ENCODE measurements around the gene FARP1.

Gene FARP1

DNA sequence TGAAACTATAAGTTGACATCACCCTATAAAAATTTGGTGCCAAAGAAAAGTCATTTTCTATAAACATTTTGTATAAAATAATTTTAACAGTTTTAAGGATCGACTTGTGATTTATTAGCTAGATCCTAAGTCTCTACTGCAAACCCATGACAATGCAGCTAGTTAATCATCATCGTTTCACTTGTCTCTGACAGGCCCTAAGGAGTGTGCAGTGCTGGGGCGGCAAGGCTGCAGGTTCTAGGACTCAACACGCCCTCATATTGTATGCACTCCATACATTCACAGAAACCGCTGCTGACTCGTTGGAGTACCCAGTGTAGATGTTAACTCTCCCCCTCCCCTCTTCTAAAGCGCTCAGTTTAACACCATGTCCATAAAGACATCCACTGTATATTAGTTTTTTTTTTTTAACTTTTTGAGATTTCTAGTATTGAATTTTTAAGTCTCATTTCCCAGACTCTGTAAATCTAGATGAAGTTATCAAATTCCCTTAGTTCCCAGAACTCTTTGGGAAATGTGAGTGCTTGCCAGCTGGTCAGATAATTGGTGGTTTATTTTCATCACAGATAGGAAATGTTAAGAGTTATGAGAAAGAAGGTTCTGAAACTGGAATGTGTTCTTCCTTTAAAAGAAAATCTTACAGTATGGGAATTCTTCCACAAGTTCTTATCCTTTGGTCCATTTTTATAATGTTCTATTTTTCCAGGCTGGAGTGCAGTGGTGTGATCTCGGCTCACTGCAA lies 197.0 kb downstream of the FARP1 start:
- DNase-seq, result no peak

DNA sequence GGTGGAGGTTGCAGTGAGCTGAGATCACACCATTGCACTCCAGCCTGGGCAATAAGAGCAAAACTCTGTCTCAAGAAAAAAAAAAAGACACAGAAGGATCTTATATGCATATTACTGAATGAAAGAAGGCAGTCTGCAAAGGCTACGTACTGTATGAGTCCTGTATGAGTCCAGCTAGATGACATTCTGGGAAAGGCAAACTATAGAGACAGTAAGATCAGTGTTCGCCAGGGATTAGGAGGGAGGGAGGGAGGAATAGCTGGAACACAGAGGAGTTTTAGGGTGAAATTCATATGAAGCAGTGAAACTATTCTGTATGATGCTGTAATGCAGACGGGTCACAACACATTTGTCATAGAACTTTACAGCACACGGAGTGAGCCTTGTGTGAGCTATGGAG lies 200.1 kb downstream of the FARP1 start:
- no peak for DNase-seq

DNA sequence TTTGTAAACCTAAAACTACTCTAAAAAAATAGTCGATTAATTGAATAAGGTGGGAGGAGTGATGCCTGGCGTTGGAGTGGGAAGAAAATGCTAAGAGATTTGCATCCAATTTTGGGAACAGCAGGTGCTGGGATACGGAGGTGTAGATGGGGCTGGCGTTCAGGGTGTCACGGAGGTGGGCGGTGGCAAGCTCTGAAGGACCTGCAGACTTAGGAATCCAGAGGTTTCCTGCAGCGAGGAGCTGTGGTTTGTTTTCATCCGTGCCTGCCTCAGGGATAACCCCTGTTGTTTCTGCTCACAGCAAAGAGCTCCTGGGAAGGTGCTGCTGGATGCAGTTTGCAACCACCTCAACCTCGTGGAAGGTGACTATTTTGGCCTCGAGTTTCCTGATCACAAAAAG lies 200.6 kb downstream of the FARP1 start:
- DNase-seq, result no peak

DNA sequence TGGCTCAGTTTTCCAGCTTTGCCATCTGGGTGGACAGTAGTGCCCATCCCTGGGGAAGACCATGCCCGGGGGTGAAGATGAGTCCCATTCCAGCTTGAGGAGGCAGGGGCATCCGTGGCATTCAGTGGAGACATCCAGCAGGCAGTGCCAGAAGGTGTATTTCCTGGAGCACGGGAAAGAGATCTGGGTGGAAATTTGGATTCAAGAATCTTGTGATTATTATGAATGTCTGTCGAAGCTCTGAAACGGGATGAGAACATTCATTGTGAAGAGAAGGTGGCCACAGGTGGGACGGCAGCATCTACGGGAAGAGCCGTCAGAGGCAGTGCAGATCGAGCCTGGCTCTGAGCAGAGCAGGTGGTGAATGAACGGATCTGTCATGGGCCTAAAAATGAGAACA lies 201.5 kb downstream of the FARP1 start:
- DNase-seq, result no peak

DNA sequence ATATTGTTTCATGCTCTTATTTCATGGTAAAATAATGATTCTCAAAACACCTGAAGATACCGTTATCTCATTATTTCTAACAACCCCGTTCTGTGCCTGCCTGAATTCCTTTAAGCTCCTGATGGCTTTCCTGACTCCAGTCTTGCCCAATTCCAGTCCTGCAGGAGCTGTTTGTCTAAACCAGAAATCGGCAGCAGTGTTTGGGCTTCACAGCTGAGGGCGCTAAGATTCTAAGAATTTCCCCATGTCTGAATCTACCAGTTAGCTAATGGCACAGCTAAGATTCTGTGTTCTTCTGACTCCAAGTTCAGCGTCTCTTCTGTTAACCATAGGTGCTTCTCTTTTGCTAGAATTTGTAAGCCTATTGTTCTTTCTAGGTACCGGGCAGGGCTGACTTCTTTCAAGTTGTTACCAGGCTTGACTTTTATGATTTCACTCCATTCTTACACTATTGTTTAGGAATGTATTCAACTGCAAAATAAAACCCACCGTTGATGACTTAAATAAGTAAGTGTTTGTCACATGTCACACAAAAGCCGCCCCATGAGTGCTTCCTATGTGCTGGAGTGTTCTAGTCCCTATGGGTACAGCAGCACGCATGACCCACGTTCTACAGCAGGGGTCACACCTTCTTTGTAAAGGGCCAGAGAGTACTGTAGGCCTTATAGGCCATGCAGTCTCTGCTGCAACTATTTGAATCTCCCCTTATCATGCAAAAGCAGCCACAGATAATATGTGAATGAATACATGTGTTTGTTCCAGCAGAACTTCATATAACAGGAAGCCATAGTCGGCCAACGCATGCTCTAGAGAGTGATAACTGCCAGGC lies 202.4 kb downstream of the FARP1 start:
- no peak for DNase-seq

DNA sequence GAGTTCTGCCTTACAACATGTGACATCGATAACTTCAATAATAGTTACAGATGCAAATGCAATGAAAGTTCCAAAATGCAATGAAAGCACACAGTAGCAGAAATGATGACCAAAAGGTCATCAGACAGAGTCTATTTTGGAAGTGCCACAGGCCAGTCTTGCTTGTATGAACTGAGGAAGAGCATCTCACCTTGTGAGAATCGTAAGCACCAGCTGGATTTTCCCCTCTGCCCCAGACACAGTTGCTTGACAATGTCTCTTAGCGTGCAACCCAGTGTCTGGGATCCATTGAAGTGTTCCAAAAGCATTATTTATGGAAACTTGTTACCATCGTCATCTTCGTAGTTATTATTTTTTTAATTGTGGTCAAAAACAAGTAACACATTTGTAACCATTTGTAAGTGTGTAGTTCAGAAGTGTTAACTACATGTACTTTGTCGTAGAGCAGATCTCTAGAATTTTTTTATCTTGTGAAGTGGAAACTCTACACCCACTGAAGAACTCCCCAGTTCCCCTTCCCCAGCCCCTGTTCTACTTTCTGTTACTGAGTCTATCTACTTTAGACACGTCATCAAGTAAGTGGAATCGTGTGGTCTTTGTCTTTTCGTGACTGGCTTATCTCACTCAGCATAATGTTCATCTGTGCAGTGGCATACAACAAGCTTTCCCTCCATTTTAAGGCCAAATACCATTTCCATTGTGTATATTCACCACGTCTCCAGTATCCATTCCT lies 204.2 kb downstream of the FARP1 start:
- no peak for DNase-seq

DNA sequence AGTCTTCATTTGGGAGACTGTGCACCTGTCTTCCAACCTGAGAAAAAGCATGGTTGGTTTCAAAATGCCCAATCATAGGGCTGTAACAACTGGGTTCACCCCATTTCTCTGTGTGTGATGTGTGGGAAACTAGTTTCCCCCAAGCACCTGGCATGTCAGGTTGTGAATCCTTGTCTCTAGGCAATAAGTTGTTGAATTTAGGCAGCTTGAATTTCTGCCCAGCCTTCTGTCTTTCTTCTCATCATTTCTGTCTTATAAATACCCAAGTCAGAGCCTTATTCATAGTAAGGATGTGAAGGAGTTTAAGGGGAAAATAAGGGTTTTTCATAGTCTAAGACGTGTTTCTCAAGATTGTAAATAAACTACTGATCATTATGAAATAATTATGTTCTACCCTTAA lies 204.9 kb downstream of the FARP1 start:
- no peak for DNase-seq

DNA sequence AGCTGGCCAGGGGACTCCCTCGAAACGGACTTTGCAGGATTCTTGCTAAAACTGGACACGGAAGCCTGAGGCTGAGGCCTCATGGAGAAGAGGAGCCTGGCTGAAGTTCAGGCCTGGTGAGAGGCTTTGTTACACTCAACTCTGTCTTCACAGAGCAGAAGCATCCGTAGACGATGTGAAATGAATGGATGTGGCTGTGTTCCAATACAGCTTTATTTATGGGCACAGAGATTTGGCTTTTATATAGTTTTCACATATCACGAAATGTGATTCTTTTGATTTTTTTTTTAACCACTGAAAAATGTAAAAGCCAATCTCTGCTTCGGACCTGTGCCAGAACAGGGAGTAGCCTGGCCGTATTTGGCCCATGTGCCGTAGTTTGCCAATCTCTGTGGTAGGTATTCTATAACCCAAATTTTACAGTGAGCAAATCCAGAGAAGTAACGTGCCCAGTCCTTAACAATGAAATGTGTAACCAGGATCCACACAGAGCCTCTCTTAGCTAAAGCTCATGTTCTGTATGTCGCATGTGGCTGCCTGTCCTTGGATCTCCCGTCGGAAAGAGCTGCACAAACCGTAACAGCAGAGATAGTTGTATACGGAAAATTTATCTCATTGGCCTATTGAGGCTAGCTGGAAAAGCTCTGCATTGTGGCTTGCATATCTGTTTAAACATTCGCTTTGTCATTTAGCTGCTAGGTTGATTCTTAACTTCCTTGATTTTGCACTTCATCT lies 205.7 kb downstream of the FARP1 start:
- DNase-seq, result no peak

DNA sequence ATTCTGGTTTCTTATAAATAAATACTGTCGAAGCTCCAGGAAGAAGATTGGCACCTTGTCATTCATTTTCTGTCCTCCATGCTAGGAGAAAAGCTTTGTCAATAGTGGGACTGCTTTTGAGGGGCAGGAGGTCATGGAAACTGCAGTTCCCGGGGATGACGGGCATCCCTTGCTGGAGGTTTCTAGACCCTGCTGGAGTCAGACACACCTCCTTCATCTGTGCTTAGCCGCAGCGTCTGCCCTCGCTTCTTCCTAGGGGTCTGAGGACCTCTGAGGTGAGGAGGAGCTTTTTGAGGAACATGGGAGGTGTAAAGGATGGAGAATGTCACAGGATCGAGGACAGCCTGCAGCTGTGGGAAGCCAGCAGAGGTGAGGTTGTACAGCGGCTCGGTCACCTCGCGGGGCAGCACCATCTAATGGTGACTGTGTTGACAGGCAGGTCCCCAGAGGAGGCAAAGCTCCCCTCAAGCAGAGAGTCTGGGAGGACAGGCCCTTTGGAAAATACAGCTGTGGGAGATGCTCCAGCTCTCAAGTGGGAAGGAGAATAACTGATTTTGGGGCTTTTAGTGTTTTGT lies 206.9 kb downstream of the FARP1 start:
- no peak for DNase-seq

DNA sequence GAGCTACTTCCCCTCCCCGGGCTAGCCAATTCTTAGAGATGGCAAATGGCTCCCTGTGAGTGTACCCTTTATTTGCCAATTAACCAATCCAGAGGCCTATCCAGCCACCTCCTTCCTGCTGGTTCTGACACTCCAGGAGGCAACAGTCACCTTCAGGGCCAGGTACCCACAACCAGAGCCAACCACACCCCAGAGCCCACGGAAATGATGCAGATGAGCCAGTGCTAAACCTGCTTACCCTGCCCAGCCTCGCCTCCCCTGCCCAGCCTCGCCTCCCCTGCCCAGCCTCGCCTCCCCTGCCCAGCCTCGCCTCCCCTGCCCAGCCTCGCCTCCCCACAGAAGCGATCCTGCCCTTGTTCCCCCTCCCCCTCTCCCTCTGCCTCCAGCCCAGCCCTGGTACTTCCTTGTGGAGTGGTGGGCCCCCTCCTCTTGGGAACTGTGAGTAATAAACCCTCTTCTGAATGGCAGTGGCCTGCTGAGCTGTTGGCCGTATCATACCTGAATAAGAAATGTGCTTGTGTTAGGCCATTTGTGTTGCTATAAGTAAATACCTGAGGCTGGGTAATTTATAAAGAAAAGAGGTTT lies 207.9 kb downstream of the FARP1 start:
- no peak for DNase-seq

DNA sequence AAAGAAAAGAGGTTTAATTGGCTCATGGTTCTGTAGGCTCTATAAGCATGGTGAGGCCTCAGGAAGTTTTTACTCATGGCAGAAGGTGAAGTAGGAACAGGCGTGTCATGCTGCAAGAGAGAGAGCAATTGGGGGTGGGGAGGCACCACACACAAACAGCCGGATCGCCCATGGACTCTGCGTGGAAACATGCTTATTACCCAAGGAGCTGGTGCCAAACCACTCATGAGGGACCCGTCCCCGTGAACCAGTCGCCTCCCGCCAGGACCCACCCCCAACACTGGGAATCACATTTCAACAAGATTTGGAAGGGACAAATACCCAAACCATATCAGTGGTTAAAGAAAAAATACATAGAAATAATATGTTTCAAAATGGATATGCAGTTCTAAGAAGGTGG lies 208.7 kb downstream of the FARP1 start:
- DNase-seq, result no peak

DNA sequence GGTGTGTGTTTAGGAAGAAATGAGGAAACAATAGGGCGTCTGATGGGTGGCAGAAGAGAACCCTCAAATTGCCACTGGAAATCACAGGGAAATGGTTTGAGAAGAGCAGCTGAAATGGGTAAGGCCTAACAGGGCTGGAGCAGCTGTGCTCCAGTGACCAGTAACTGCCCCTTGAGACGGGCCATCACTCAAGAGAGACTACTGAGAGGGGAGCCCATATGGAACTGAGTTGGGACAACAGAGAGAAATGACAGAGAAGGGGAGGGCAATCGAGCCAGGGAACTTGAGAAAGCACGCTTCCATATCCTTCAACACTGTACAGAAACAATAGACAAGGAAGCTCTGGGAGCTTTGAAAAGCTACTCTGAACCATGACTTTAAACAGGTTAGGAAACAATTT lies 209.3 kb downstream of the FARP1 start:
- DNase-seq, result no peak

DNA sequence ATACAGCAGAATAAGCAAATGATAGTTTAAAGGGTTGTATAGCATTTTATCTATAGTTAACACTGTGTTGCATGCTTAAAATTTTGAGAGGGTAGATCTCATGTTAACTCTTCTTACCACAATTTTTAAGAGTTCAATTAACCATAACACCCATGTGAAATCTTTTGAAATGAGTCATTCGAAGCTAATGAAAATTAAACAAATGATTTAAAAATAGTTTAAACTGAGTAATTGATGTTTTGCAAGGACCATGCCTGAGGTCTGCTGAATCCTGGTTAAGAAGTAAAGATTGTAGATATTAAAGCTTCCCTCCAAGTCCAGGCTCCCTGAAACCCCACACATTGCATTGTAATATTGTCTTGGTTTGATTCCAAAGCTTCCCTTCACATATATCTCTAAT lies 210.9 kb downstream of the FARP1 start:
- no peak for DNase-seq

DNA sequence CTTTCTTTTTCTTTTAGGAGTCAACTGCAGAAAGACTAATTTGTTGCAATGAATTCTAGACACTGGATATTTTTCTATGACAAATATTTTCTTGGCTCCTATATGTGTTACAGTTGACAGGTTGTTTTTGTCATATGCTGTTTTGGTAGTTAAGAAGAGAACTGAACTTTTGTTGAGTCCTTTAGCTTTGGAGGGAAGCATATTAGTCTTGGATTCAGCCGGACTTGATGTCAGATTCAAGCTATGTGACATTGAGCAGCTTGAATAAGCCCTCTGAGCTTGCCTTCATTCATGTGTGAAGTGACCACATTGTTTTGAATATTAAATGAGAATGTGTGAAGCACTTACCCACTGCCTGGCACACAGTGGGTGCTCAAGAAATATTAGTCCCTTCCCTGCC lies 216.0 kb downstream of the FARP1 start:
- DNase-seq, result no peak

DNA sequence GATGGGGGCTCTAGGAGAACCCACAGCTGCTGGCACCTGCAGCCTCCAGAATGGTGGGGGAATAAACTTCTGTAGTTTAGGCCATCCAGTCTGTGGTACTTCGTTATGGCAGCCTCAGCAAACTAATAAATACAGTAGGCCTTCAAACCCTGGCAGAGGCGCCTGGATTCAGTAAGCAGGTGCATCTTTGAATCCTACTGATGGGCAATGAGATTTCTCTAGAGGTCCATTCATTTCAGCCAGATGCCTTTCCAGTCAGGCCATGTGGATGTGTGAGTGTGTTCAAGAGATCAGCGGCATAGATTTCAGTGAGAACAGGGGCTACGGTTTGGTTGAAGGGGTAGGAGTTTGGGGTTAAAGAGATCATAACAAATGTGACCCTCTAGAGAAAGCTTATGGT lies 217.7 kb downstream of the FARP1 start:
- no peak for DNase-seq

DNA sequence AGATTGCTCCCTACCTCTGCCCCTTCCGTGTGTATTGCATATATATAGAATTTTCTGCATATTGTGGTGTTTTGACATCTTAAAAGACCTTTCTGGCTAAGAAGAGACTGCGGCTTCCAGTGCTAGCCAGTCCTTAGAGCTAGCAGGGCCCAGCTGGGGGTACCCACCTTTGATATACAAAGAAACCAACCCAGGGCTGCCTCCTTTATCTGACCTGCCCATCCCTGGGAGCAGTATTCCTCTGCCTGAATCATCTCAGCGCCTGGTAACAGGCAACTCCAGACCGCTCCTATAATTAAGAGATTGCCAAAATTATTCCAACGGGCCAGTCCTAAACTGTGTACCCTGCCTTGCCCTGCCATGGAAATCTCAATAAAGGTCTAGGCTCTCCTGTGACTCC lies 220.4 kb downstream of the FARP1 start:
- no peak for DNase-seq

DNA sequence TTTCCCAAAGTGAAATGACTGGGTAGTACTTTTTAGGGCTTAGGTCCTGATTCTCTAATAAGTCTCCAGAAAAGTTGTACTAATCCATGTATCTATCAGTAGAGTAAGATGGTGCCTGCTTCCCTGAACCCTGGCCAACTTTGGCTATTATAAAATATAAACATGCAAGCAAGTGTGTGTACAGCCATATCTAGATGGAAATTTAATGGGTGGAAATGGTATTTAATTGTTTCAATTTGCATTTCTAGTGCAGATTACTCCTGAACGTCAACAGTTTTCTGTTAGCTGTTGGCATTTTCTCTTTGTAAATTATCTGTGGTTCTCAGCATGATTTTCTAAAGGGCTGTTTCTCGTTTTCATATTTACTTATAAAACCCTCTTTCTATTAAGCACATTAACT lies 221.3 kb downstream of the FARP1 start:
- no peak for DNase-seq

DNA sequence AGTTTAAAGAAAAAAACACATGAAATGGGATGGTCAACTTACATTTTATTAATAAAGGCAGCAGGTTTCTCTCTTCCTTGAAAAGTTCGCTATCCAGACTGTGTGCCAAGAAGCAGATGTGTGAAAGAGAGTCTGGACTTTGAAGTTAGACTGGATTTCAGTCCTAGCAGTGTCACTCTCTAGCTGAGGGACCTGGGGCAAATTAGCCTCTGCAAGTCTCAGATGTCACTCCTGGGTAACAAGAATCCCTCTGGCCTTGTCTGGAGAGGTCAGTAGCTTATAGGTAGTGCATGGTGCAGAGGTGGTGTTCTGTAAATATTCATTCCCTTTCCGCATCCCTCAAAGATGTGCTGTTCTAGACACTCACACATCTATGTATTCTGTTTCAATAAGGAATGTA lies 221.8 kb downstream of the FARP1 start:
- DNase-seq, result no peak

DNA sequence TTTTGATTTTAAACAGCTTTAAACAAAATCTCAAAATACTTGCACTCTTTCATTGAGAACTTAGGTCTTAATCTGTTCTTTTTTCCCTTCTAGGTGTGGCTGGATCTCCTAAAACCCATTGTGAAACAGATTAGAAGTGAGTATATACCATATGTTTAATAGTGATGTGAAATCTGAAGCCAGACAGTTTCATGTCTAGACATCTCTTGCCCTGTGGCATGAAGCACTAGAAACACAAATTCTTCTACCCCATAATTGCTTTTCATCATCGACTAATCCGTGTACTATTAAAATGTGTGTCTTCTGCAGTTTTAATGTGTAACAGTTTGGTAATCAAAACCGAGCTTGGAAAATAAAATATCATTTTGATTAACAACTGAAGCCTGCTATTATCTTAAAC lies 222.4 kb downstream of the FARP1 start:
- DNase-seq, result no peak

DNA sequence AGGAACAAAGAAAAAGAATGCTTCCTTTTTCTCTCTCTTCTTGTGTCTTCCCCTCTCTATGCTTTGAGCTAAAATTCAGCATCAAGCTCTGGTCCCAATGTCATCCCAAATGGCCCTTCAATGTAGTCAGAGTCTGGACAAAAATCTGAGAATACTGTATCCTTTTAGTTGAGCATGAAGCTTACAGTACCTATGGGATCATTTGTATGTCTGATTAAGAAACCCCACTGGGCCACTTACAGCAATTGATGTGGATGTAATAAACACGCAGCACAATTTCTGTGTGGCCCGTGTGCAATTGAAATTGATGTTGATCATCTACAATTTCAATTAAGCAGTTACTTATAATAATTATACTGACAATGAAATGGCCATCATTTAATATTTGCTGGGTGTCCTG lies 223.1 kb downstream of the FARP1 start:
- DNase-seq, result no peak

DNA sequence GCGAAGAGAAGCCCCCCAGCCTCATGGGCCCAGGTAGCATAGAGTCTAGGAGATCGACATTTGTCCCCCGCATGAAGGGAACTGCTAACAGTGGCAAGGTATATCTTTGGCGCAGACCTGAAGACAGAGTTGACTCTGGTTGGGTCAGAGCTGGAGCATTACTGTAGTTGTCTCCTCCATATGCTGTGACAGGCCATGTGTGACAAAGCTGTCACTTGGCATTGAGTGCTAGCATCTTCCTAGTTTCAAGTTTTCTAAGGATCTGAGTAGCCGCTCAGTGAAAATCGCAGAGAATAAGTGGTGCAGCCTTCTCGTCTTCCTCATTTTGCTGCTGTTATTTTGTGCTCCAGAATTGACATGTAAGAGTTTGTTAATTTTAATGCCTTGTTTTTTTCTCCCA lies 223.5 kb downstream of the FARP1 start:
- no peak for DNase-seq

DNA sequence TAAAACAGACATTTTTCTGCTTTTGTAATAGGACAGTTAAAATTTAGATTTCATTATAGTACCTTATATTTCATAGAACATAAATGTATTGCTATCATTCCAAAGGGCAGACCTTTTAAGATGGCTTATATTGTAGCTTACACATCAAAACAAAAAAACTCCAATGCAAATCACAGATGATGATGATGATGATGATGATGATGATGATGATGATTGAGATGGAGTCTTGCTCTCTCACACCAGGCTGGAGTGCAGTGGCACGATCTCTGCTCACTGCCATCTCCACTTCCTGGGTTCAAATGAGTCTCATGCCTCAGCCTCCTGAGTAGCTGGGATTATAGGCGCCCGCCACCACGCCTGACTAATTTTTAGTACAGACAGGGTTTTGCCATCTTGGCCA lies 224.1 kb downstream of the FARP1 start:
- no peak for DNase-seq

Measured in right forelimb (tissue), 1 donor.